ENCODE measurements around the gene NUMBL. TPM values are rescaled to one million over a fixed set of nuclear protein-coding genes. Genes with fewer than 3 reads are reported as not detected.
"Not testable (repeated sequence)": the region's sequence is repeated elsewhere in the genome, so short reads cannot be mapped to it uniquely, and the experiment has no call there.

The NUMBL gene
- total RNA-seq, 1 donor from 2014 or later = 7.1 TPM

- intact Hi-C loops (cut with micrococcal nuclease) = no loop called here
Measured at GRCh38 chr19:40668991-40669614, 21.3 kb downstream of the NUMBL start.

DNA sequence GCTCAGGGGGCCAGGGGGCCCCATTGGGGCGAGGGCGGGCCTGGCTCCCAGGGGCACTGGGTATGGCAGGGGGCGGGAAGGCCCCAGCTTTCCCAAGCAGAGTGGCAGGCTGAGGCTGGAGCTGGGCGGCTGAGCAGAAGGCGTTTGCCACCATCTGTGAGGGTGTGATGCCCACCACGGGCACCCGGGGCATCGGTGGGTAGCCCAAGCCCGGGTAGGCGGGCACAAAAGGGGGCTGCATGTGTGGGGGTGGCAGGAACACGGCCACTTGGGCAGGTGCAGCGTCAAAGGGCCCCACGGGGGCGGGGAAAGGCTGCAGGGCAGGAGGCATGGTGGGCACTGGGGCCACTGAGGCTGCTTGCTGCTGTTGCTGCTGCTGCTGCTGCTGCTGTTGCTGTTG lies 22.8 kb downstream of the NUMBL start:
- intact Hi-C loops (cut with micrococcal nuclease) = no loop called here

- intact Hi-C loops (cut with micrococcal nuclease) = no loop called here
Measured at GRCh38 chr19:40666803-40667438, 23.5 kb downstream of the NUMBL start.

GRCh38 chr19:40663695-40664692 lies 26.5 kb downstream of the NUMBL start:
- intact Hi-C loops (cut with micrococcal nuclease) = loop anchor here (1.0 to 5.0 kb wide), 10 partner anchors 26 to 644 kb away; partner anchors contain the start of genes NUMBL and SNRPA

DNA sequence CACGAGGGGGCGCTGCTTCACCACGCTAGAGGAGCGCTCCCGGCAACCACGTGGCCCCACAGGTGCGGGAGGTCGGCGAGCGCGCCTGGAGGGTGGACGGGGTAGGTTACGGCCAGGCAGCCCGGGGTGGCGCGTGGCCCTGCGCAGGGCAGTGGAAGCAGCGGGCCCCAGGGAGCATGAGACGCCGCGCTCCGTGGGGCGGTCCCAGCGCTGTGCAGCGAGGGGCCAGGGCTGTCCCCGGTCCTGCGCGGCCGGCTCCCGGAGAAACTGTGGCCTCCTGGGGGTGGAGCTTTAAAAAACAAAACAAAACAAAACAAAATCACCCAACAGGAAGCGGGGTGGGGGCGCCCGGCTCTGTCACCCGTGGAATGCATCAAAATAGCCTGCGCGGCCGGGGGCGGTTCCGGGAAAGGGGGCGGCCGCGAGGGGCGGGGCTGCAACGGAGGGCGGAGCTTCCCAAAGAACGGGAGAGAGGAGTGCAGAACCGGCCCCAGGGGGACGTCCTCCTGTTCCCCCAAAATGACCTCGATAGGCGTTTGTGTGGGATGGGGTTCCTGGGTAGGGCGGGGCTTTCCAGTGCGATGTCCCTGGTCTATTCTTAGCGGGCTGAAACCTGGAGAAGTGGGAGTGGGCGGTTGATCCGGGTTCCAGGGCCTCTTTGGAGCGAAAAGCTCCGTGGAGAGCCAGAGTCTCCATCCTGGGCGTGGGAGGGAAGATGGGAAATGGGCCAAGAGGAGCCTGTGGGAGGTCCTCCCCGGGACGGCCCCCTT lies 27.3 kb downstream of the NUMBL start:
- intact Hi-C loops (cut with micrococcal nuclease) = loop anchor here (1.0 to 5.0 kb wide), 12 partner anchors 27 to 645 kb away; partner anchors contain the start of genes NUMBL and SNRPA

DNA sequence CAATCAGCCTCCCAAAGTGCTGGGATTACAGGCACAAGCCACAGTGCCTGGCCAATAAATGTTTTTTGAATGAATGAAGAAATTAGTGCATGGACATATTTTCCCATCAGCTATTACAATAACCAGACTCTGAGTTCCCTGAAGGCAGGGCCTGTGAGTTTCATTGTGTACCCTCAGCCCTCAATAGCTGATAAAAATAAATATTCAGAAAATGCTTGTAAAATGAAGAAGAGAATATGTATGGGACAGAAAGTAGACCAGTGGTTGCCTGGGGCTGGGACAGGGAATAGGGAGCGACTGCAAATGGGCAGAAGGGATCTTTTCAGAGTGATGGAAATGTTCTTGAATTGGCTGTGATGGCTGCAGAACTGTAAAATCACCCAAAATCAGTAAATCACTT lies 28.8 kb downstream of the NUMBL start:
- intact Hi-C loops (cut with micrococcal nuclease) = loop anchor here (1.0 to 5.0 kb wide), 4 partner anchors 158 to 601 kb away; no protein-coding TSS in a partner anchor

GRCh38 chr19:40659566-40659965 lies 30.9 kb downstream of the NUMBL start:
- intact Hi-C loops (cut with micrococcal nuclease) = no loop called here

DNA sequence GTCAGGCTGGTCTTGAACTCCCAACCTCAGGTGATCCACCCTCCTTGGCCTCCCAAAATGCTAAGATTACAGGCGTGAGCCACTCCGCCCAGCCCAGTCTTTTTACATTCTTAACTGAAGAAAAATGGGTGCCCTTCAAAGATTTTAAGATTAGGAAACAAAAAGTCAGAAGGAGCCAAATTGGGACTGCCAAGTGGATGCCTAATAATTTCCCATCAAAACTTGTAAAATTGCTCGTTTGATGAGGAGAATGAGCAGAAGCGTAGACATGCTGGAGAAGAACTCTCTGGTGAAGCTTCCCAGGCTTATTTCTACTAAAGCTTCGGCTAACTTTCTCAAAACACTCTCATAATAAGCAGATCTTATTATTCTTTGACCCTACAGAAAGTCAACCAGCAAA lies 31.3 kb downstream of the NUMBL start:
- intact Hi-C loops (cut with micrococcal nuclease) = no loop called here

DNA sequence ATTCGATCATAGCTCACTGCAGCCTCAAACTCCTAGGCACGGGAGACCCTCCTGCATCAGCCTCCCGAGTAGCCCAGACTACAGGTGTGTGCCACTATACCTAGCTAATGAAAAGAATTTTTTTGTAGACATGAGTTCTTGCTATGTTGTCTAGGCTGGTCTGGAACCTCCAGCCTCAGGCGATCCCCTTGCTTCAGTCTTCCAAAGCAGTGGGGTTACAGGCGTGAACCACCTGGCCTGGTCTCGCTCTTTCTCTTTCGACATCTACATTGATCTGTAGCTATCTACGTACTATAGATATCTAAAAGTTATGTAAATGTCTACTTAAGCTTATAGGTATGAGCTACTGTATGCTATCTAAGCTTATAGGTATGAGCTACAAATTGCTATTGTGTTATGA lies 32.4 kb downstream of the NUMBL start:
- intact Hi-C loops (cut with micrococcal nuclease) = no loop called here

- intact Hi-C loops (cut with micrococcal nuclease) = not testable (repeated sequence)
Measured at GRCh38 chr19:40655684-40656083, 34.8 kb downstream of the NUMBL start.

DNA sequence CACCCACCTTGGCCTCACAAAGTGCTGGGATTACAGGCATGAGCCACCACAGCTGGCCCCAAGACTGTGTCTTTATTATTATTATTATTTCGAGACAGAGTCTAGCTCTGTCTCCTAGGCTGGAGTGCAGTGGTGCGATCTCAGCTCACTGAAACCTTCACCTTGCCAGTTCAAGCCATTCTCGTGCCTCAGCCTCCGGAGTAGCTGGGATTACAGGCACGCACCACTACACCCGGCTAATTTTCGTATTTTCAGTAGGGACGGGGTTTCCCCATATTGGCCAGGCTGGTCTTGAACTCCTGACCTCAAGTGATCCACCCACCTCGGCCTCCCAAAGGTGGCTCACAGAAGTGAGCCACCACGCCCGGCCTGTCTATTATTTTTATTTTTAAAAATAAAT lies 38.1 kb downstream of the NUMBL start:
- intact Hi-C loops (cut with micrococcal nuclease) = not testable (repeated sequence)

DNA sequence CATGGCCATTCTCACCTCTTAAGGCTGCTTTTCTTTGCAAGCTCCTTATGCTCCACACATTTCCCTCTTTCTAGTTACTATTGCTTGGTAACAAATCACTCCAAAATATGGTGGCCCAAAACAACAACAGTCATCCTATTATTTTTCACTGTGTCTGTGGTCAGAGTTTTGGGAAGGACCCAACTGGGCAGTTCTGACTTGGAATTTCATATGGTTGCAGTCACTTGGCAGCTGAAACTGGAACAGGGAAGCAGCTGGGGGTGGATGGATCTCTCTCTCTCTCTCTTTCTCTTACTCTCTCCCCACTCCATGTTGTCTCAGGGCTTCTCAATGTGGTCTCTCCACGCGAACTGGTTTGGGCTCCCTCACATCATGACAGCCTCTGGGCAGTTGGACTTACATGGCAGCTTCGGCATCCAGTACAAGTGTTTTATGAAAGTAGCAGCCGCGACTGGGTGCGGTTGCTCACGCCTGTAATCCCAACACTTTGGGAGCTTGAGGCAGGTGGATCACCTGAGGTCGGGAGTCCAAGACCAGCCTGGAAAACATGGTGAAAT lies 39.6 kb downstream of the NUMBL start:
- intact Hi-C loops (cut with micrococcal nuclease) = no loop called here

- intact Hi-C loops (cut with micrococcal nuclease) = not testable (repeated sequence)
Measured at GRCh38 chr19:40649903-40650675, 40.4 kb downstream of the NUMBL start.

DNA sequence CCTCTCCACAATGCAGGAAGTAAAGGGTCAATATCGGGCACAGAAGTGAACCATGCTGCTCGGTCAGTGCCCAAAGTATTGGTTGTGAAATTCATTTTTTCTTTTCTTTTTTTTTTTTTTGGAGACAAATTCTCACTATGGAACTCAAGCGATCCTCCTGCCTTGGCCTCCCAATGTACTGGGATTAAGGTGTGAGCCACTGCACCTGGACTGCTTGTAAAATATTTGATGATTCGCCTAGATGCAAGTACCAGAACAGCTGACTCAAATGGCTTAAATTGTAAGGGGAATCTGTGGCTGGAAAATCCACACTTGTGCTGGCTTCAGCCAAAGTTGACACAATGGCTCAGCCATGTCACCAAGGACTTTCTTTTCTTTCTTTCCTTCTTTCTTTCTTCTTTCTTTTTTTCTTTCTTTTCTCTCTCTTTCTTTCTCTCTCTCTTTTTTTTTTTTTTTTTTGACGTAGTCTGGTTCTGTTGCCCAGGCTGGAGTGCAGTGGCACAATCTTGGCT lies 43.7 kb downstream of the NUMBL start:
- intact Hi-C loops (cut with micrococcal nuclease) = no loop called here

- intact Hi-C loops (cut with micrococcal nuclease) = no loop called here
Measured at GRCh38 chr19:40642757-40643305, 47.6 kb downstream of the NUMBL start.

- intact Hi-C loops (cut with micrococcal nuclease) = no loop called here
Measured at GRCh38 chr19:40642051-40642706, 48.3 kb downstream of the NUMBL start.

GRCh38 chr19:40641281-40641680 lies 49.2 kb downstream of the NUMBL start:
- intact Hi-C loops (cut with micrococcal nuclease) = no loop called here

DNA sequence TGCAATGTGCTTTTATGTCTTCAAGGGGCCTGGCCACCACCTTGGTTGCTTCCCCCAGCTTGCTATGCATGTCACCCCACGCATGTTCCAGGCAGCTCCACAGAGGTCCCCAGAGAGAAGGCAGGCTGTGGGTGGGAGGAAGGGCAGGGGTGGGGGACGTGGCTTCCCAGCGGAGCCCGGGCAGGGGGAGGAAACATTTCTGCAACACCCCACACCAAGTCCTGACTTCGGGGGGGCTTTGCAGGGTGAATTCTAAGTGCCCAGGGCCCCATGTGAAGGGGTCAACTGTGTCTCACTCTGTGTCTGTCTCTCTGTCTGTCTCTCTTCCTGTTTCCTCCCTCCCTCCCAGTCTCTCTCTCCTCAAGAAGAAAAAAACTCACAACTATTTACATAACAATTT lies 49.7 kb downstream of the NUMBL start:
- intact Hi-C loops (cut with micrococcal nuclease) = no loop called here

- intact Hi-C loops (cut with micrococcal nuclease) = no loop called here
Measured at GRCh38 chr19:40639638-40639982, 50.8 kb downstream of the NUMBL start.

All from T-helper 1 cell treated with Interleukin-12 subunit alpha and Interleukin-12 subunit beta and Interleukin-4 antibody, amounts not matched to agents 30 ng/mL and 1 ng/mL, for 36 hours (primary cell).